Measurements from ENCODE around the gene SP110.
A peak's percentile ranks its signal among the peaks of the same experiment; 100 is the strongest.
"Not testable (repeated sequence)": the region's sequence is repeated elsewhere in the genome, so short reads cannot be mapped to it uniquely, and the experiment has no call there.

The SP110 gene

DNA sequence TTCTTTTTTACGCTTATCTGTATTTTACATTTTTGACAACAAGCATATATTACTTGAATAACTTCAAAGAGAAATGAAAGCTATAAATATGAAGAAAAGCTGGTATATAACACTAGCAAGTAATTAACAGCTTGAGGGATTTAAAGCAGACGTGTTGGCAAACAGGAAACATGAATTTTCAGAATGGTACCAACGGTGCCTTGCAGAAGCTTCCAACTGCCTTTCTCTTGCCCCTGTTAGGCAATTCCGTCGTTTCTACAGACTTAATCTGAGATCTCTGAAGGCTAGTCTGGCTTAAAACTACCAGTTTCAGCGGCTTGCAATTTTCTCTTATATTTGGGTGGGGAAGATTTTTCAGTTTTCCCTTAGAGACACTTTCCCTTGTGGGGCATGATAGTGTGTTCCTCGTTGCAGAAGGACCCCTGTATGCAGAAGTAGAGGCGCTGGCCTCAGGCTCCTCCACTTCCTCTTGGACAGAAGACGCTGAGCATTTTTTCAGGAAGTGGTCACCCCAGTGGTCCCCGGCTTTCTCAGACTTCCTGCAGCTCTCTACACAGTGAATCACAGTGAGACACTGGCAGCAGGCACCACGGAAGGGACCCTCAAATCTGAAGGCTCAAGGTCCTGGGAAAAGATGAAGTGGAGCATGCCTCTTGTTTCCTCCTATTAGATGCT, 94.9 kb downstream of the SP110 start:
- peak in 1 of 5 experiments; percentile 30 for DNase-seq

DNA sequence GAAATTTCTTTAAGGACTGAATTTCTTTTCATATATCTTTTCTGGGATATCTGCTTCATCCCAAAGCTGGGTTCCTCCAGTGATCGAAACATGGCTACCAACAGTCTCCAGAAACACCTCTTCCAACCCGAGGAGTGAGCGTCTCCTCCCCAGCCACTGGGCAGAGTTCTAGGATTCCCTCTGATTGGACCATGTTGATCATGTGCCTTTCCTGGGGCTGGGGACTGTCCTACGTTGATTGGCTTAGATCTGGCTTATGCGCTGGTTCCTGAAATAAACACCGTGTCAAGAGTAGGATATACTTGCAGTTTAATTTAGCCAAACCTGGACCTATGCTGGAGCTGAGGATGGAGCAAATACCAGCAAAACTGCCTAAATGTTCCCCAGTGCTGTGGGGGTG, 95.5 kb downstream of the SP110 start:
- DNase-seq, result no peak

DNA sequence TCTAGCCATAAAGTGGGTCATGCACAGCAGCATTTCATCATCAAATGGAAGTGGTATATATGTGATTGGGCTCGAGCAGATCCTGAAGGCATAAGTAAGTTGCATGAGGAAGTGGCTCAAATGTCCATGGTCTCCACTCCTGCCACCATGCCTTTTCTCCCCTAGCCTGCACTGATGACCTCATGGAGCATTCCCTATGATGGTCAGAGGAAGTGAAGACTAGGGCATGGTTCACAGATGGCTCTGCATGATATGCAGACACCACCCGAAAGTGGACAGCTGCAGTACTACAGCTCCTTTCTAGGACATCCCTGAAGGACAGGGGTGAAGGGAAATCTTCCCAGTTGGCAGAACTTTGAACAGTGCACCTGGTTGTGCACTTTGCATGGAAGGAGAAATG, 99.4 kb downstream of the SP110 start:
- DNase-seq, result not testable (repeated sequence)

DNA sequence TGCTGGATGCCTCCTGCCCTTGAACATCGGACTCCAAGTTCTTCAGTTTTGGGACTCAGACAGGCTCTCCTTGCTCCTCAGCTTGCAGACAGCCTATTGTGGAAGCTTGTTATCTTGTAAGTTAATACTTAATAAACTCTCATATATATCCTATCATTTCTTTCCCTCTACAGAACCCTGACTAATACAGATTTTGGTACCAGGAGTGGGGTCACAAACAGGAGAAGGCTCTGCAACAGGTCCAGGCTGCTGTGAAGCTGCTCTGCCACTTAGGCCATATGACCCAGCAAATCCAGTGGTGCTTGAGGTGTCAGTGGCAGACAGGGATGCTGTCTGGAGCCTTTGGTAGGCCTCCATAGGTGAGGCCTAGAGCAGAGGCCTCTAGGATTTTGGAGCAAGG, 100.0 kb downstream of the SP110 start:
- not testable (repeated sequence) for DNase-seq
